NCI-H2196 (cell line): ENCODE measurements around the gene DLD.
"Not testable (repeated sequence)": the region's sequence is repeated elsewhere in the genome, so short reads cannot be mapped to it uniquely, and the experiment has no call there.

Experiments used
- DNase-seq: peaks from one replicate; lab custom pipeline; 2025; ENCODE audit not compliant: unreplicated experiment; lab: John Stamatoyannopoulos, UW

Gene DLD

GRCh38 chr7:107914831-107915230, 23.8 kb downstream of the DLD start:
- no peak for DNase-seq

GRCh38 chr7:107915541-107915940, 24.6 kb downstream of the DLD start:
- DNase-seq: no peak

- no peak for DNase-seq
Measured at GRCh38 chr7:107917763-107918651, 27.0 kb downstream of the DLD start.

GRCh38 chr7:107918948-107919347, 28.0 kb downstream of the DLD start:
- DNase-seq: no peak

- peak; percentile 31 for DNase-seq
Measured at GRCh38 chr7:107920048-107920772, 29.2 kb downstream of the DLD start.

GRCh38 chr7:107921826-107922225, 30.8 kb downstream of the DLD start:
- not testable (repeated sequence) for DNase-seq

- no peak for DNase-seq
Measured at GRCh38 chr7:107922886-107923285, 31.9 kb downstream of the DLD start.

GRCh38 chr7:107924841-107925504, 34.0 kb downstream of the DLD start:
- no peak for DNase-seq

GRCh38 chr7:107926481-107926880, 35.5 kb downstream of the DLD start:
- no peak for DNase-seq

GRCh38 chr7:107931740-107932515, 40.9 kb downstream of the DLD start:
- no peak for DNase-seq

- no peak for DNase-seq
Measured at GRCh38 chr7:107932805-107933204, 41.8 kb downstream of the DLD start.

GRCh38 chr7:107933386-107934013, 42.5 kb downstream of the DLD start:
- DNase-seq: no peak

GRCh38 chr7:107934991-107935770, 44.2 kb downstream of the DLD start:
- no peak for DNase-seq

- DNase-seq: no peak
Measured at GRCh38 chr7:107936312-107936711, 45.3 kb downstream of the DLD start.

GRCh38 chr7:107937531-107937930, 46.5 kb downstream of the DLD start:
- no peak for DNase-seq

- DNase-seq: no peak
Measured at GRCh38 chr7:107938456-107939250, 47.7 kb downstream of the DLD start.

- DNase-seq: no peak
Measured at GRCh38 chr7:107939573-107940489, 48.8 kb downstream of the DLD start.

- no peak for DNase-seq
Measured at GRCh38 chr7:107940951-107941350, 50.0 kb downstream of the DLD start.
